Activated T-cell treated with anti-CD3 and anti-CD28 coated beads, Interleukin-2, amount 50 U/mL, for 72 hours (primary cell): ENCODE results near the gene KMT5B. TPM values are rescaled to one million over a fixed set of nuclear protein-coding genes. Genes with fewer than 3 reads are reported as not detected.

ENCODE experiments used
- ATAC-seq, 2 donors: fragments of 150-1000 bp; cut with Tn5 transposase; replicated peaks in 1 of 2; 2 replicates each; pipeline ENCODE4 v1.10.0; 2021; ENCODE audit warnings: moderate library complexity in 2 of 2, mild to moderate bottlenecking in 1 of 2
- DNase-seq, 2 donors: peaks; one replicate each; pipeline ENCODE4 v3.0.0; 2021 to 2022; ENCODE audit warnings: mixed read lengths in 1 of 2
- H3K27ac Mint-ChIP-seq: one replicate; pipeline ENCODE4 v1.8.0; 2022; ENCODE audit warnings: mild to moderate bottlenecking, moderate library complexity, mixed read lengths
- H3K27me3 Mint-ChIP-seq: one replicate; pipeline ENCODE4 v1.8.0; 2022; ENCODE audit warnings: low read depth, mixed read lengths
- H3K36me3 Mint-ChIP-seq, 2 donors: one replicate each; pipeline ENCODE4 v1.8.0; 2022; ENCODE audit warnings: mixed read lengths in 2 of 2, mild to moderate bottlenecking in 1 of 2; ENCODE audit not compliant: insufficient read depth in 2 of 2
- H3K4me1 Mint-ChIP-seq: one replicate; pipeline ENCODE4 v1.8.0; 2022; ENCODE audit warnings: low read depth, mixed read lengths
- H3K4me3 Mint-ChIP-seq, 2 donors: one replicate each; pipeline ENCODE4 v1.8.0; 2022; ENCODE audit warnings: mild to moderate bottlenecking in 2 of 2, mixed read lengths in 2 of 2, moderate library complexity in 2 of 2
- H3K9me3 Mint-ChIP-seq, 2 donors: one replicate each; pipeline ENCODE4 v1.8.0; 2022; ENCODE audit warnings: mixed read lengths in 2 of 2
- total RNA-seq, 2 donors: library from RNA; stranded (reverse); gene quantifications; one replicate each; pipeline ENCODE4 v1.2.3, GENCODE V29; 2022

The KMT5B gene
- total RNA-seq, 2 donors from 2014 or later: 26.9 to 34.1 TPM

DNA sequence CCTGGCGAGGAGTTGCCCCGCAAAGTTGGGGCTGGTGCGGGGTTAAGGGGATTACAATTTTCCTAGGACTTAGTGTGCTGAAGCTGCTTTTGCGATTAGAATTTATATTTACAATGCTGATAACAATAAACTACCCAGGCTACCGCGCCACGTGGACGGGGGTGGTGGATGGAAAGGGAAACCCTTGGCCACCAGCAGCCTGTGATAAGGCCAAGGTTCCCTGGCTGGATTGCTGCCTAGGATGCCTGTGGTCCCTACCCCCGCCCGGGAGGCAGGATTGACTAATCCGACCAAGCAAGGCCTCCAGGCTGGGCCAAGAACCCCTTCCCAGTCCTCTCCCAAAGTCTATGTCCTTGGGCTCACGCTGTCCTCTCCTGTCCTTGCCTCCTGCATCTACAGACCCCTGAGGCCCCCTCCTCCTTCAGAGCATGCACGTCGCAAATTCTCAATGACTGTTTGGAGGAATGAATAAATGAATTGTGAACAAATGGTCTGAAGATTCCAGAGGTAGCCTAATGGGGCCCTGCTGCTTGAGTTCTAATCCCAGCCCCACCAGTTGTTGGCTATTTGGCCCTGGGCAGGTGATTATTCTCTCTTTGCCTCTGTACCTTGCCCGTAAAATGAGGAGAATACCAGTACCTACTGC, 84.3 kb downstream of the KMT5B start:
- Mint-ChIP-seq H3K27ac (no peak overlapping the region), H3K27me3 (peaks cover 16% of the 10 kb centered on the region), H3K36me3 (peaks cover 9 to 17% of the 10 kb centered on the region in 2 donors), H3K9me3 (peaks cover 7% of the 10 kb centered on the region in 2 donors), H3K4me3 (no peak overlapping the region), H3K4me1 (no peaks in the 10 kb centered on the region)
- DNase-seq (no peak), ATAC-seq (no peak)

DNA sequence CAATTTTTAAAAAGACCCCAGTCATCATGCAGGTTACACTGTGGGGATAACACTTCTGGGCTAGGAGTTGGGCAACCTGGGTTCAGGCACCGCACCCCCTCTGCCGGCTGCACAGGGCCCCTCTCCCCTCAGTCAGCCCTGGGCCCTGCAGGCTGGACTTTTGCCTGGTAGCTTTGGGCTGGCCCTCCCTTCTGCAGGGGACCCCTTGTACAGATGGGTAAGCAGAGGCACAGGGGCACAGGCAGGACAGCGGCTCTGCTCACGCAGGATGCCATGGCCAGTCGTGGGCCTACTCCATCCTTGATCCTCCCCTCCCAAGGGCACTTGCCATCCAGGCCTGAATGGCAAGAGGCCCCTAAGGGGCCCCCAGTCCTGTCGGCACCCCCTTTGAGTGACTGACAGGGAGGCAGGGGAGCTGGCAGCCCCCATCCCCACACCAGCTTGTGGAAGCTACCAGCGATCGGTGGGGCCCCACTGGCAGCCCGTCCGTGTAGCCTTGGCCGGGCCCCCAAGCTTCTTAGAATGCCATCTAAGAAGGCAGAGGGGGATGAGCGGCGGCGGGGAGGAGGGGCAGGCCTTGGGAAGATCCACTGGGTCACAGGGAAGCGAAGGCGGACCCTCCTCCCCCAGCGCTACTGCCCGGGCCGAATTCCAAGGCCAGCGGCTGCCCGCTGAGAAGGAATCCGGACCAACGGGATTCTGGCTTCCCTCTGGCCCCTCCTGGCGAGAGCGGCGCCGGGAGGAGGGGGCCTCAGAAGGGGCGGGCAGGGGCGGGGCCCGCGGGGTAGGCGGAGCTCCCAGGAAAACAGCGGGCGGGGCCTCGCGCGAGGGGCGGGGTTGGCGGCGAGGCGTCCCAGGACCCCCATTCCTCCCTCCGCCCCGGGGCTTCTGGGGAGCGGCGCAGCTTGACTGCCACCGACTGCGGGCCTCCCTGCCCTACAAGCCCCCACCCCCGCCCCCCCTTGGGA, 85.1 kb downstream of the KMT5B start:
- no peak for DNase-seq
- Mint-ChIP-seq H3K27me3 (peaks cover 16% of the 10 kb centered on the region), H3K4me3 (no peak overlapping the region), H3K9me3 (peaks cover 7% of the 10 kb centered on the region in 2 donors), H3K27ac (no peak overlapping the region), H3K36me3 (peaks cover 9 to 17% of the 10 kb centered on the region in 2 donors), H3K4me1 (no peaks in the 10 kb centered on the region)
- no peak for ATAC-seq

DNA sequence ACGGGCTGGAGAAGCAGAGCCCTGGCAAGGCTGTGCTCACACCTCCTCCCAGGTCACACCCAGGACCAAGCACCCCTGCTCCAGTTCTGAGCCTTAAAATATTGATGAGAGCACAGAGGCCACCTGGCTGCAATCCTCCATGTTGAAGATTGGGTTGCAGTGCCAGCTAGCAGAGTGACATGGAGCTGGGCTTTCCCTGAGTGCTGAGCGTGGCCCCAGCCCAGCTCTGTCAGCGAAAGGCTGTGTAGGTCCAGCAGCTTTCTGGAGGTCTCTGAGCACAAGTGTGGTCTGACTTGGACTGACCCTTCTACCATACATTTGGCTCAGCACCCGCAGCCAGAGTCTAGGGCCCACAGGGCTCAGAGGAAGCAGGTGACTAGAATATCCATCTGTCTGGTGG, 87.9 kb downstream of the KMT5B start:
- no peak overlapping the region for H3K27ac Mint-ChIP-seq
- H3K36me3 Mint-ChIP-seq: peaks cover 0 to 7% of the 10 kb centered on the region in 2 donors
- DNase-seq (no peak), ATAC-seq (no peak)
- peaks cover 16% of the 10 kb centered on the region for H3K27me3 Mint-ChIP-seq
- no peak overlapping the region for H3K4me3 Mint-ChIP-seq
- peaks cover 3% of the 10 kb centered on the region for H3K4me1 Mint-ChIP-seq
- H3K9me3 Mint-ChIP-seq: no peaks in the 10 kb centered on the region

DNA sequence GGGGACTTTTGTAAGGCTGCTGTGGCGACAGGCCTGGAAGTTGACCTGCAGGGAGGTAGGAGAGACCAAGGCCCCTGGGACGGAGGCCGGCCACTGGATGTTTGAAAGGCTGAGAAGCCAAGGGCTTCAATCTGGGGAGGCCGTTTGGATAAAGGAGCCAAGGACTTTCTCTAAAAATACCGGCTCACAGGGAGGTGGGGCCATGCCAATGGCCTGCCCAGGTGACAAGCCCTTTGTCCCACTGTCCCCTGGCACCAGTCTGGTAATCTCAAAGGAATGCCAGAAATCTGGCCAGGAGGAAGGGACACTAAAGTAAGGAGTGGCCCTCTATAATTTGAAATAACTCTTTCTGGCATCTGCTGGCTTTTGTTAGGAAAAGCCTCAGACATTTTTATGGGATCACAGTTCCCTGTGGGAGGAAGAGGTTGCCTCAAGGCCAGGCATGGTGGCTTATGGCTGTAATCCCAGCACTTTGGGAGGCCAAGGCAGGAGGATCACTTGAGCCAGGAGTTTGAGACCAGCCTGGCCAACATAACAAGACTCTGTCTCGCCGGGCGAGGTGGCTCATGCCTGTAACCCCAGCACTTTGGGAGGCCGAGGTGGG, 90.1 kb downstream of the KMT5B start:
- Mint-ChIP-seq H3K4me1 (peaks cover 16% of the 10 kb centered on the region), H3K9me3 (no peaks in the 10 kb centered on the region), H3K4me3 (no peak overlapping the region), H3K36me3 (peaks cover 0 to 2% of the 10 kb centered on the region in 2 donors), H3K27me3 (no peaks in the 10 kb centered on the region), H3K27ac (no peak overlapping the region)
- DNase-seq: no peak
- no peak for ATAC-seq

DNA sequence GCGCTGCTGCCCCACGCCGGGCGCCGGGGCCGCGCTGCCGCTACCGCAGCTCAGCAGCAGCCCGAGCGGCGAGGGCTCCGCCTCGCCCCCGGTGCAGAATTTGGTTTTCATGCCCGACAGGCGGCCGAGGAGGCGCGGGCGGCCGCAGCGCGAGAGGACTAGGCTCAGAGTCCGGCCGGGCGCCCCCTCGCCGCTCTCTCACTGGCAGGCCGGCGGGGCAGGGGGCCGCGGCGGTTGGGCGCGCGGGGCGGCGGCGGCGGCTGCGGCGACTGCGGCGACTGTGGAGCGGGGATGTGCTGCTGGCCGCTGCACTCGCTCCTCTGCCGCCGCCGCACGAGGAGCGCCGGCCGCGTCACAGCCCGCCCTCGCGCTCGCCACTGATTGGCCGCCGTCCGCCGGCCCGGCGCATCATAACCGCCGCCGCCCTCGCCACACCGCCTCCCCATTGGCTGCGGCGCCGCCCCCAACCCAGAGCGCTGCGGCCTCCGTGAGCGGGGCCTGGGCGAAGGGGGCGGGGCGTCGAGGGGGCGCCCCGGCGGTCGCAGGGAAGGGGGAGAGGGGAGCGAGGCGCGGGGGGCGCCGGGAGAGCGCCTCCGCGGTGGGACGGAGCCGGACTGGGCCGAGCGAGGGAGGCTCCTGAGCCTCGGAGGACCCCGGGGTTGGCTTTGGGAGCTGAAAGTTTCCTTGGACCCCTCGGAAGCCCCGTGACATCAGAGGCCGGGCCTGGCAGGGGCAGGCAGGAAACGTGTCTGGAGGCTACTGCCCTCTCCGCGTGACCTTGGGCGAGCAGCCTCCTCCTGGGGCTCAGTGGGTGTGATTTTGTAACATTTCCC, 91.8 kb downstream of the KMT5B start, which contains the start of gene CHKA:
Gene CHKA, minus strand, starts transcription at position 322 of the 833 bp plus-strand sequence. Its CDS starts 211 bp downstream, at position 111.
- peak within 1 kb of the TSS; percentile 85 for H3K27ac Mint-ChIP-seq
- no peaks in the 10 kb centered on the region for H3K9me3 Mint-ChIP-seq
- H3K27me3 Mint-ChIP-seq: no peaks in the 10 kb centered on the region
- H3K4me3 Mint-ChIP-seq: peak within 1 kb of the TSS; percentile 82 to 95
- peaks cover 0 to 2% of the 10 kb centered on the region in 2 donors for H3K36me3 Mint-ChIP-seq
- DNase-seq: peak; percentile 94 to 95
- peak; percentile 93 to 95 for ATAC-seq
- H3K4me1 Mint-ChIP-seq: peaks cover 21% of the 10 kb centered on the region

DNA sequence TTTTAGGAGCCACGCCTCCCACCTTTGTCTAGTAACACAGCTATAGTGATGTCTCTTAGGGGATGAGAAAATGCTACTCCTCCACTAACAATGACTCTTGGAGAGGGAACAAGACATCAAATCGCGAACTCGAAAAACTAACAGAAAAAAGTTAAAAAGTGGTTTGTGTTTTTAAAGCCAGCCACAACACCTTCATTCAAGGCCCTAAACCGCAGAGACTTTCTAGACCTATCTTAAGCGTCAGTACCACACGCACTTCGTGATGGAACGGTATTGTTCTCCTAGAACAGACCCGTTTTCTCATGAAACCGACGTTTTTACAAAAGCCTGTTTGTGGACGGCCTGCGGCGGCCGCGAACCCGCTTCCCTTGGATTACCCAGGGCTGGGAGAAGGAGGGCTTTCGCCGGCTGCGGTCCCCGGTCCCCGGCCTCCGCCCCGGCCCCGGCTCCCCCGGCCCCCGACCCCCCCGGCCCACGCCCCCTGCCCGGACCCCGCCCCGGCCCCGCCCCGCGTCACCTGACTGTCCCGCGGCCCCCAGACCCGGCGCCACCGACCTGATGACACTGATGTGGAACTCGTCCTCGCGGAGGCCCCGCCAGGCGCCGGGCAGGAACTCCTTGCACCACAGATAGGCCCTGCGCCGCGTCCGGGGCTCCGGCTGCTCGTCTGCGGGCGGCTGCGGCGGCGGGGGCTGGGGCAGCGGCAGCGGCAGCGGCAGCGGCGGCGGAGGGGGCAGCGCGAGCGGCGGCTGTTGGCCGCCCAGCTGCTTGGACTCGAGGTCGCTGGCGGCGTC, 92.6 kb downstream of the KMT5B start:
- Mint-ChIP-seq H3K36me3 (peaks cover 0 to 2% of the 10 kb centered on the region in 2 donors), H3K4me3 (peak overlapping the region; percentile 78 to 95), H3K27ac (peak overlapping the region; percentile 85), H3K9me3 (no peaks in the 10 kb centered on the region), H3K4me1 (peaks cover 22% of the 10 kb centered on the region), H3K27me3 (no peaks in the 10 kb centered on the region)
- DNase-seq (peak; percentile 58 to 61), ATAC-seq (peak; percentile 42 to 44)

DNA sequence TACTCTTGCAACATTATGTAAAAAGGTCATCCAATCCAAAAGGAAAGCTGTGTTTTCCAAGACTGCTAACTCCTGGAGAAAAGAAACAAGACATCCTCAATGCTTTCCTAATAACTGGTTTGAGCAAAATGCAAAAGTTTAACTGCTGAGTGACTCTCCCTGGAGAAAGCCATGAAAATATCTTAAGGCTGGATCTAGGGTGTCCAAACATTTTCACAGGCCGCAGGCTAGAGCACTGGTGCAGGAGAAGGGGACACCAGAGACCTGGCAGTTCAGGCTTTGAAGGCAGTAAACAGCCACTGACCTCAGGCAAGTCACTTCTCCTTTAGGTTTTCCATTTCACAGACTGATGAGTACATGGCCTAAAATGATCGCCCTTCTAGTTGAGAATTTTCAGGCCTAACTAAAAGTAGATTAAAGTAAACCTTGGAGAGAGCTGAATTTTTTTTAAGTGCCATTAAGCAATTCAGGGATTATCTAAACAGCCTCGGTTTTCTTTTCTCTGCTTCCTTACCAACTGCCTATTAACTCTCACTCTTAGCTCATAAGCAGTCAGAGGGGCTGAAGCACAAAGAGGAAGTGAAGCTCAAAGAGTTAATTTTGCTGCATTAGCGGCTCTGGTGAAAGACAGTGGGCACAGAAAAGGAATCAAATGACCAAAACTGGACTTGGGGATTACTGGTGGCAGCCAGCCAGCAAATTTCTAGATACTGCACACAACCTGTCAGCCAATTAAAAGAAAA, 94.2 kb downstream of the KMT5B start:
- Mint-ChIP-seq H3K27ac (no peak overlapping the region), H3K4me3 (peak overlapping the region in 1 of 2 donors; percentile 58), H3K36me3 (peaks cover 0 to 2% of the 10 kb centered on the region in 2 donors), H3K27me3 (no peaks in the 10 kb centered on the region), H3K4me1 (peaks cover 26% of the 10 kb centered on the region), H3K9me3 (no peaks in the 10 kb centered on the region)
- ATAC-seq (no peak), DNase-seq (no peak)

DNA sequence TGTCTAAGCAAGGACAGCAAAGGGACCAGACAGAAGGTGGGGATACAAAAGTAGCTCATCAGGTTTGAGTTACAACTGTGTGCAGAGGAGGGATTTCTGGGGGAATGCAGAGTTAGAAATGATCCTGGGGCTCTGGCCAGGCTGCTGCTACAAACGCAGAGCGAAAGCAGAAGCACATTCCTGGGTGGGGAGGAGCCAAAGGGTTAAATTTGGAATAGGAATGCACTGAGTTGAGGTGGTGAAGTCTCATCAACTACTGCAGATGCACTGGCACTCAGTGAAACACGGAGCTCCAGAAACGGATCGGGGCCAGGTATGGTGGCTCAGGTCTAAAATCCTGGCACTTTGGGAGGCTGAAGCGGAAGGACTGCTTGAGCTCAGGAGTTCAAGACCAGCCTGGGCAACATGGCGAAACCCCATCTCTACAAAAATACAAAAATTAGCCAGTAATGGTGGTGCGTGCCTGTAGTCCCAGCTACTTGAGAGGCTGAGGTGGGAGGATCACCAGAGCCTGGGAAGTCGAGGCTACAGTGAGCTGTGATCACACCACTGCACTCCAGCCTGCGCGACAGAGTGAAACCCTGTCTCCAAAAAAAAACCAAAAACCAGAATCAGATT, 95.1 kb downstream of the KMT5B start:
- ATAC-seq: no peak

DNA sequence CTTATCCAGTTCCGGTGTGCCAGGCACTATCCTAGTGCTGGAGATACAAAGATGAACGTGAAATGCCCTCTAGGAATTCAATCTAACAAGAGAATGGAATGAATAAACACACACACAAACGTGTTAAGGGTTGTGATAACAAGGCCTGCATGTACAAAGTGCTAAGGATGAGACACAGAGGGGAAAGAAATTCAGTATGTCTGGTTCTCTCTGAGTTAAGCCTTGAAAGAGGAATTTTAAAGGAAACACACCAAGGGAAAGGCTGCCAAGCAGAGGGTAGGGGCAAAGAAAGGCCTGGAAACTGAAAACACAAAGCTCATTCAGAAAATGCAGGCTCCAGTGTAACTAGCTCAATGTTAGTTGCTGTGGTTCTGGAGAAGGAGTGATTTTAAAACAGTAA, 96.1 kb downstream of the KMT5B start:
- ATAC-seq (no peak), DNase-seq (no peak)
- no peaks in the 10 kb centered on the region for H3K27me3 Mint-ChIP-seq
- H3K4me1 Mint-ChIP-seq: peaks cover 26% of the 10 kb centered on the region
- no peak overlapping the region for H3K4me3 Mint-ChIP-seq
- H3K36me3 Mint-ChIP-seq: peaks cover 0 to 2% of the 10 kb centered on the region in 2 donors
- no peaks in the 10 kb centered on the region for H3K9me3 Mint-ChIP-seq
- no peak overlapping the region for H3K27ac Mint-ChIP-seq

More for the DNA sequence above, 95.1 kb downstream of the KMT5B start:
- H3K27me3 Mint-ChIP-seq: no peaks in the 10 kb centered on the region
- H3K4me1 Mint-ChIP-seq: peaks cover 26% of the 10 kb centered on the region
- no peaks in the 10 kb centered on the region for H3K9me3 Mint-ChIP-seq
- peaks cover 0 to 2% of the 10 kb centered on the region in 2 donors for H3K36me3 Mint-ChIP-seq
- H3K27ac Mint-ChIP-seq: no peak overlapping the region
- H3K4me3 Mint-ChIP-seq: no peak overlapping the region
- DNase-seq: no peak

DNA sequence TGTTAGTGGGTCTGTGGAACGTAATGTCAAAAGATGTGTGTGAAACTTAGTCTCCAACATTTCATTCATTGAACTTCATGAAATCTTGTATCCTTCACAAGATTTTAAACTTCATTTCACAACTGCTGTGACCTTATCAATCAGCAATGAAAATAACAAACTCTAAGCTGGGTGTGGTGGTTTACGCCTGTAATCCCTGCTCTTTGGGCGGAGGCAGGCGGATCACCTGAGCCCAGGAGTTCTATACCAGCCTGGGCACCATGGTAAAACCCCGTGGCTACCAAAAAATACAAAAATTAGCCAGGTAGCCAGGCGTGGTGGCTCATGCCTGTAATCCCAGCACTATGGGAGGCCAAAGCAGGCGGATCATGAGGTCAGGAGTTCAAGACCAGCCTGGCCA, 97.0 kb downstream of the KMT5B start:
- H3K9me3 Mint-ChIP-seq: no peaks in the 10 kb centered on the region
- H3K36me3 Mint-ChIP-seq: peaks cover 0 to 2% of the 10 kb centered on the region in 2 donors
- no peak for ATAC-seq
- no peak overlapping the region for H3K27ac Mint-ChIP-seq
- no peaks in the 10 kb centered on the region for H3K27me3 Mint-ChIP-seq
- no peak for DNase-seq
- peaks cover 26% of the 10 kb centered on the region for H3K4me1 Mint-ChIP-seq
- no peak overlapping the region for H3K4me3 Mint-ChIP-seq

DNA sequence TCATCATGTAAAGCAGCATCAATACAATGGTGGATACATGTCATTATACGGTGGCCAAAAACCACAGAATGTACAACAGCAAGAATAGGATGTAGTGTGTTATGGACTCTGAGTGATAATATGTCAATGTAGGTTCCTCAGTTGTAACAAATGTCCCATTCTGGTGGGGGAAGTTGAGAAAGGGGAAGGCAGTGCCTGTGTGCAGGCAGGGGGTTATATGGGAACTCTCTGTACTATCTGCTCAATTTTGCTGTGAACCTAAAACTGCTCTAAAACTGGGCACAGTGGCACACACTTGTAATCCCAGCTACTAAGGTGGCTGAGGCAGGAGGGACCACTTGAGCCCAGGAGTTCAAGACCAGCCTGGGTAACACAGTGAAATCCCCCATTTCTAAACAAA, 97.8 kb downstream of the KMT5B start:
- ATAC-seq (no peak), DNase-seq (no peak)
- H3K27me3 Mint-ChIP-seq: no peaks in the 10 kb centered on the region
- no peak overlapping the region for H3K4me3 Mint-ChIP-seq
- H3K4me1 Mint-ChIP-seq: peaks cover 24% of the 10 kb centered on the region
- no peak overlapping the region for H3K27ac Mint-ChIP-seq
- H3K36me3 Mint-ChIP-seq: peaks cover 0 to 2% of the 10 kb centered on the region in 2 donors
- H3K9me3 Mint-ChIP-seq: no peaks in the 10 kb centered on the region
